ENCODE results near the gene KLHDC3.
"Not testable (repeated sequence)": the region's sequence is repeated elsewhere in the genome, so short reads cannot be mapped to it uniquely, and the experiment has no call there.

The KLHDC3 gene

GRCh38 chr6:43026365-43026764 is 12.3 kb downstream of the KLHDC3 start:
- DNase-seq (ENCODE audit: low read depth in 3 of 3), result no peak

GRCh38 chr6:43029120-43029519 is 15.1 kb downstream of the KLHDC3 start:
- no peak for DNase-seq (ENCODE audit: low read depth in 3 of 3)

- no peak for DNase-seq (ENCODE audit: low read depth in 3 of 3)
Measured at GRCh38 chr6:43032326-43032725, 18.3 kb downstream of the KLHDC3 start.

GRCh38 chr6:43033496-43034189 is 19.6 kb downstream of the KLHDC3 start:
- no peak for DNase-seq (ENCODE audit: low read depth in 3 of 3)

DNA sequence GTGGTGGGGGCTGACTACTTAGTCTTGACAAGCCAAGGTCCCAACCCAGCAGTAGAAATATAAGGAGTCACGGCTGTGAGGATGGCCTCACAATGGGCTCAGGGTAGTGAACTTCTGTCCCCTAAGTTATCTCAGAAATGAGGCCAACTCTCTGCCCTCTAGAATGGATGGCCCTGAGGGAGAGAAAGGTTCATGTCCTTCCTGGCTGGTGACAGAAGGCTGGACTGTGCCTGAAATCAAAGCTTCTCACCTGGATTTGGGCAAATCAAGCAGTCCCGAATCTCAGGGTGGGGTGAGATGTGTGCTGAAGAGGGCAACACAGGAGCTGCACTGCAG is 20.1 kb downstream of the KLHDC3 start:
- no peak for DNase-seq (ENCODE audit: low read depth in 3 of 3)

GRCh38 chr6:43035495-43036194 is 21.6 kb downstream of the KLHDC3 start:
- DNase-seq (ENCODE audit: low read depth in 3 of 3), result no peak

DNA sequence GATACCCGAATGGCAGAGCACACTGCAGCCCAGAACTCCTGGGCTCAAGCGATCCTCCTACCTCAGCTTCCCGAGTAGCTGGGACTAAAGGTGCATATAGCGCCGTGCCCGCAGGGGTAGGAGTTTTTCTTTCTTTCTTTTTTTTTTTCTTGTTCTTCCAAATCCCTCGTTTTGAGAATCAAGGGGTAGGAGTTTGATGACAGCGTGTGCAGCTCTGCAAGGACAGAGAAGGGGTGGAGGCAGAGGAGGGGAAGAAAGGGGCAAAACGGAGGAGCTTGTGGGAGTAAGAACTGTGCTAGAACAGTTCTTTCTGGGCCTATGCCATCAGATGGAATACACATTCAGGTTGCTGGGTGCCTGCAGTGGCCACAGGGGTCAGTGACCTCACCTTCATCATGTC is 22.7 kb downstream of the KLHDC3 start:
- no peak for DNase-seq (ENCODE audit: low read depth in 3 of 3)

DNA sequence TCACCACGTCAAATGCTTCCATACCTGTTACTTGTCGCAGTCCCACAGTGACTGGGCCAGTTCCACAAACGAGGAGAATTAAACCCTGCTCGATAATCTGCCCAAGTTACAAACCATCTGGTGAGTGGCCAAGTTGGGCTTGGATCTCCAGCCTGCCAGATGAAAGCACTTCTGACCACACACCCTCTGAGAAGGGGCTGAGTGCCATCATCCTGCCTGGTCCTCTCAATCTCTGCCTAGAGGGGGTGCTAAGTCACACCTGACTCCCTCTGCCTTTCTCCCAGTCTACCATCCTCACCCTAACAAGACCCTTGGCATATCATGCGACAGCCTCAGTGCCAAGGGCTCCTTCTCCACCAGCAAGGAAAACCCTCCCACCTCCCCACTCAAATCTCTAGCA is 23.1 kb downstream of the KLHDC3 start:
- DNase-seq (ENCODE audit: low read depth in 3 of 3), result no peak

GRCh38 chr6:43037706-43038105 is 23.7 kb downstream of the KLHDC3 start:
- no peak for DNase-seq (ENCODE audit: low read depth in 3 of 3)

GRCh38 chr6:43038727-43039126 is 24.7 kb downstream of the KLHDC3 start:
- no peak for DNase-seq (ENCODE audit: low read depth in 3 of 3)

GRCh38 chr6:43040542-43041257 is 26.7 kb downstream of the KLHDC3 start:
- no peak for DNase-seq (ENCODE audit: low read depth in 3 of 3)

DNA sequence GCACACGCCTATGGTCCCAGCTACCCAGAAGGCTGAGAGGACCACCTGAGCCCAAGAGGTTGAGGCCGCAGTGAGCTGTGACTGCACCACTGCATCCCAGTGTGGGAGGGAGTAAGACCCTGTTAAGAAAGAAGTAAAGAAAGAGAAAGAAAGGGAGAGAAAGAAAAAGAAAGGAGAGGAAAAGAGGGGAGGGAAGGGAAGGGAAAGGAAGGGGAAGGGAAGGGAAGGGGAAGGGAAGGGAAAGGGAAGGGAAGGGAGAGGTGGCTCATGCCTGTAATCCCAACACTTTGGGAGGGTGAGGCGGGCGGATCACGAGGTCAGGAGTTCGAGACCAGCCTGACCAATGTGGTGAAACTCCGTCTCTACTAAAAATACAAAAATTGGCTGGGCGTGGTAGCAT is 27.4 kb downstream of the KLHDC3 start:
- not testable (repeated sequence) for DNase-seq (ENCODE audit: low read depth in 3 of 3)

- DNase-seq (ENCODE audit: low read depth in 3 of 3), result no peak
Measured at GRCh38 chr6:43043310-43043709, 29.3 kb downstream of the KLHDC3 start.

DNA sequence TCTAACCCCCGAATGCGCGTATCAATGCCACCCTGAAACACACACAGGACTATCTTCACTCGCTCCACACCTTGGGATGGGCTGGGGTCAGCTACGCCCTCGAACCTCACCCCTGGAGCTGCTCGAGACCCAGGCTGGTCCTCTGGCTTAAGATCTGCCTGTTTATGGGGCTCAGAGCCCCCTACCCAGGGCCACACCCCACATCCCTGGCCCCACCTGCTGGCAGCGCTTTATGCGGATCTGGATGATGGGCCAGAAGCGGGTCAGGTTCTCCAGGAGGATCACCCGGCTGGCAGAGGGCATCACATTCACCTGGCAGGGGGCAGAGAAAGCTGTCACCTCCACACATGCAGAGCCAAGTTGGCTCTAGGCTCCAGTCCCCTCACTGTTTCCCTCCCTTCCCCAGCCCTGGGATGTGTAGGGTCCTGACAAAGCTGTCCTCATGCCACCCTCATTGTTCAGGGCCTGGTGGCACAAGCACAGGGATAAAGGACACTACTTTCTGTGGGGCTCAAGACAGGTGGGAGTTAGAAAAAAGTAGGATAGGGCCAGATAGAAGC is 31.4 kb downstream of the KLHDC3 start:
- DNase-seq (ENCODE audit: low read depth in 3 of 3), result no peak

- no peak for DNase-seq (ENCODE audit: low read depth in 3 of 3)
Measured at GRCh38 chr6:43047998-43048397, 33.9 kb downstream of the KLHDC3 start.

DNA sequence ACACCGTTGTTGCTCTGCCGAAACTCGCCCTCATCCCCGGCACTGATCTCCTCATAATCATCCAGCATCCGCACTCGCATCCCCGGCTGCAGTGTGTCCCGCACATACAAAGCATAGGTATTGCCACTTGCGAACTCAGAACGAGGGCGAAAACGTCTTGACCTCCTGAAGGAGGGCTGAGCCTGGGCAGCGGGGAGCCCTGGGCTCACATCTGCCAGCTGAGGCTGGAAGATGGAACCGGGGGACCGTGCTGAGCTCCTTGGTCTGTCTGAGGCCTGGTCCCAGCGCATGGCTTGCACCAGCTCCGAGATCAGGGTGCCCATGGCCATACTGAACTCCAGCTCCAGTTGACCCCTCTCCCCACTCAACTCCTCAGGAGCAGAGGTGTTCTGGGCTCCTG is 36.9 kb downstream of the KLHDC3 start:
- DNase-seq (ENCODE audit: low read depth in 3 of 3), result no peak

GRCh38 chr6:43052225-43052841 is 38.3 kb downstream of the KLHDC3 start:
- no peak for DNase-seq (ENCODE audit: low read depth in 3 of 3)

DNA sequence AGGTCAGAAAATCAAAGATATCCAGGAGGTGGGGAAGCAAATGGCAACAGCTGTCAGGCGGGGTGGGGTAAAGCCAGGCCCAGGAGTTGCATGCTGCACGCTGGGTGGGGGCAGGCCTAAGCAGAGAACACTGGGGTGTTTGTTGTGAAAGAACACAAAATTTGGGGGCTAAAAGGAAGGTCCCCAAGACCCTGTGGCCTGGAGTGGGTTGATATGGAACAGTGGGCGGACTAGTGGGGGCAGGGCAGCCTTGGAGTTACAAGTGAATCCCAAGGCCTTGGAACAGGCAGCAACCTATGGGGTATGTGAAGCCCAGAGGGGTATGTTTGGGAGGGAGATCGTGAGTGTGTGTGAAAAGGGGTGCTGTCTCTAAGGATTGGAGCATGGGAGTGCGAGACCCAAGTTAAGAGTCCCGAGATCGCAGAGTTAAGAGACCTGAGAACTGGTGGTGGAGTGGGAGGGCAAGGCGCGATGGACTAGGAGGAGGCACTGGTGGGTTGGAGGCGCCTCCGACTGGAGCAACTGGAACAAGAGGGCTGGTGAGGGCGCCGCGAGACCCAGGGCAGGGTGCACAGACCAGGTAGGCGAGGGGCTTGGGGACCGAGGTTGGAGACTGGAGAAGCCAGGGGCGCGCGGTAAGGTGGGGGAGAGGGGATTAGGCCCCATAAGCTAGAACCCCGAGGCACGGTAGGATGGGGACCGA is 38.9 kb downstream of the KLHDC3 start:
- no peak for DNase-seq (ENCODE audit: low read depth in 3 of 3)

DNA sequence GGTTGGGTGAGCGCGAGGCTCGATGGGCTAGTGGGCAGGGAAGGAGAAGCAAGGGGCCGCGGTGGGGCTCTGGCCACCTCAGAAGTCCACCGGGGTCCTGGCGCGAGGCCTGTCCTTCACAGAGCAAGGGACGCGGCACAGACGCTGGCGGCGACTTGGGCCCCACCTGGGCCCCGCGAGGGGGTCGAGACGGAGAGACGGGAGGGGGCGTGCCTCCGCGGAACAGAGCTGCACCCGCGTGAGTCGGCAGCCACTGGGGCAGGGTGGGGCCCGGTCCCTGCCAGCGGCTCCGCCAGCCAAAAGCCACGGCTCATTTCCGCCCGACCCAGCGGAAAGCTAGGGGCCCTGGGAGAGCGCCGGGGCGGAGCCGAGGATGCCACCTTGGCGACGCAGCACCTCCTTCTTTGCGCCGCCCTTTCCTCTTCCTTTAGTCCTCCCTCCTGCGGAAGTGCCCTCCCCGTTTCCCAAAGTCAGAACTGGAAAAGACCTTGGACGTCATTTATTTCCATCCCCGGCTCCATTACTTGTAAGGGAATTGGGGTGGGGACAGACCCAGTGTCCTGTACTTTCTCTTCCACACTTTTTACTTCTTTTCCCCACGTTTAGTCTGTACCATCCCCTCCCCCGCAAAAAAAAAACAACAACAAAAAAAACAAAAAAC is 39.6 kb downstream of the KLHDC3 start, which contains the start of gene CUL7:
Gene CUL7 (minus strand): TSS at position 307 of the 661 bp plus-strand sequence. CDS start 1,063 bp downstream, outside the sequence.
- DNase-seq (ENCODE audit: low read depth in 3 of 3), result peak; percentile 81 to 88 (median 85)

- DNase-seq (ENCODE audit: low read depth in 3 of 3), result no peak
Measured at GRCh38 chr6:43054206-43054943, 40.3 kb downstream of the KLHDC3 start.
